Stimulated activated CD8-positive, alpha-beta memory T cell treated with anti-CD3 and anti-CD28 coated beads, Interleukin-12 subunit alpha, Interleukin-12 subunit beta, amount 100 ng/mL, for 24 hours (primary cell): Measurements from ENCODE around the gene LTBR.
A peak's percentile ranks its signal among the peaks of the same experiment; 100 is the strongest.

Experiments used
- DNase-seq: peaks from one replicate; pipeline ENCODE4 v3.0.0-alpha.2; 2020; ENCODE audit errors: extremely low read depth

Gene LTBR

GRCh38 chr12:6384499-6385436 lies 806 bp downstream of the LTBR start:
- no peak for DNase-seq

- no peak for DNase-seq
Observed at GRCh38 chr12:6386038-6386437, 2.1 kb downstream of the LTBR start.

GRCh38 chr12:6386491-6386890 lies 2.5 kb downstream of the LTBR start:
- no peak for DNase-seq

GRCh38 chr12:6387541-6387940 lies 3.6 kb downstream of the LTBR start:
- DNase-seq = no peak

GRCh38 chr12:6390084-6390799 lies 6.3 kb downstream of the LTBR start:
- DNase-seq = no peak

GRCh38 chr12:6391013-6391412 lies 7.1 kb downstream of the LTBR start:
- DNase-seq = no peak

GRCh38 chr12:6392504-6392903 lies 8.5 kb downstream of the LTBR start:
- no peak for DNase-seq

- DNase-seq = no peak
Observed at GRCh38 chr12:6393109-6393508, 9.1 kb downstream of the LTBR start.

GRCh38 chr12:6394398-6394797 lies 10.4 kb downstream of the LTBR start:
- no peak for DNase-seq

GRCh38 chr12:6396031-6396430 lies 12.1 kb downstream of the LTBR start:
- DNase-seq = no peak

GRCh38 chr12:6399884-6400644 lies 16.1 kb downstream of the LTBR start:
- no peak for DNase-seq

GRCh38 chr12:6404390-6404789 lies 20.4 kb downstream of the LTBR start:
- DNase-seq = no peak

- DNase-seq = no peak
Observed at GRCh38 chr12:6405963-6406362, 22.0 kb downstream of the LTBR start.

- no peak for DNase-seq
Observed at GRCh38 chr12:6407236-6407954, 23.4 kb downstream of the LTBR start.

- no peak for DNase-seq
Observed at GRCh38 chr12:6416596-6416995, 32.6 kb downstream of the LTBR start.

GRCh38 chr12:6418796-6419195 lies 34.8 kb downstream of the LTBR start:
- DNase-seq = no peak

GRCh38 chr12:6420364-6420763 lies 36.4 kb downstream of the LTBR start:
- DNase-seq = no peak

- DNase-seq = peak; percentile 49
Observed at GRCh38 chr12:6423267-6424007, 39.5 kb downstream of the LTBR start.

- no peak for DNase-seq
Observed at GRCh38 chr12:6424008-6424347, 40.0 kb downstream of the LTBR start.

- DNase-seq = no peak
Observed at GRCh38 chr12:6424866-6425265, 40.9 kb downstream of the LTBR start.
